Fibroblast of pulmonary artery (primary cell): Measurements from ENCODE around the gene GPX4.

ENCODE experiments used
- DNase-seq: peaks from one replicate; pipeline ENCODE4 v3.0.0-alpha.2; 2010; ENCODE audit warnings: low read depth
- H3K4me3 ChIP-seq: replicated peaks from 2 replicates; pipeline ENCODE4 v1.5.1; 2011; ENCODE audit warnings: low read depth, mild to moderate bottlenecking, control low read depth, low read length, moderate library complexity
- CTCF ChIP-seq: IDR thresholded peaks from 2 replicates; pipeline ENCODE4 v1.5.1; 2011; ENCODE audit warnings: mild to moderate bottlenecking, control low read depth, low read length, inconsistent platforms; ENCODE audit errors: missing control alignments

Gene GPX4

DNA sequence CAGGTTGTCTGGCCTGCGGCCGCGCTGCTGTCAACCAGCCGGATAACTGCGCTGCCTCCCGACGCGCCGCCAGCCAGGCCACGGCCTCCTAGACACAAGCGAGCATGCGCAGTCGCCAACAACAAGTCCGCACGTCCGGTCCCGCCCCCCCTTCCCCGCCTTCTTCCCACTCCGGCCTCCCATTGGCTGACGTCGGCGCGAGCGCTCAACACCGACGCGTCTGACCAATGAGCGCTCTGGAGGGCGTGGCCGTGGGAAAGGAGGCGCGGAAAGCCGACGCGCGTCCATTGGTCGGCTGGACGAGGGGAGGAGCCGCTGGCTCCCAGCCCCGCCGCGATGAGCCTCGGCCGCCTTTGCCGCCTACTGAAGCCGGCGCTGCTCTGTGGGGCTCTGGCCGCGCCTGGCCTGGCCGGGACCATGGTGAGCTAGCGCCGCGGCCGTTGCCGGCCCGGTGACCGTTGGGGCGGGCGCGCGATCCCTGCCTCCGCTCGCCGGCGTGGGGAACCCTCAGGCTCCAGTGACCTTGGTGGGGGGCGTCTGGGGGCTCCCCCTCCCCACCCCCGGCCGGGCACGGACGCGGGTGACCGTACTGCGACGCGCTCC is at the start of gene GPX4:
Gene GPX4, plus strand, starts transcription at position 287 of the 603 bp plus-strand sequence. Its CDS starts 50 bp downstream, at position 337.
- no peak for TF ChIP-seq CTCF
- H3K4me3 ChIP-seq, result peak within 1 kb of the TSS; percentile 71
- DNase-seq, result peak; percentile 100

- H3K4me3 ChIP-seq, result no peak overlapping the region
- no peak for TF ChIP-seq CTCF
- DNase-seq, result no peak
Measured at GRCh38 chr19:1054102-1055027, 49.4 kb upstream of the GPX4 start.

DNA sequence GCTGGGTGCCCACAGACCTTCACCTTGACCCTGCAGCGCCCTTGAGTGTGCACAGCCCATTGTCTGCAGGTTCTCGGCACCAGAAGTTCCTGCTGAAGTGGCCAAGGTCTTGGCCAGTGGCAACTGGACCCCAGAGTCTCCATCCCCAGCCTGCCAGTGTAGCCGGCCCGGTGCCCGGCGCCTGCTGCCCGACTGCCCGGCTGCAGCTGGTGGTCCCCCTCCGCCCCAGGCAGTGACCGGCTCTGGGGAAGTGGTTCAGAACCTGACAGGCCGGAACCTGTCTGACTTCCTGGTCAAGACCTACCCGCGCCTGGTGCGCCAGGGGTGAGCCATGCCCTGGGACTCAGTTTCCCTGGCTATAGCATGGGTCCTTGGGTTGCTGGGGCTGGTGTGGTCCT is 48.8 kb upstream of the GPX4 start:
- TF ChIP-seq CTCF, result no peak
- H3K4me3 ChIP-seq, result no peak overlapping the region
- no peak for DNase-seq

DNA sequence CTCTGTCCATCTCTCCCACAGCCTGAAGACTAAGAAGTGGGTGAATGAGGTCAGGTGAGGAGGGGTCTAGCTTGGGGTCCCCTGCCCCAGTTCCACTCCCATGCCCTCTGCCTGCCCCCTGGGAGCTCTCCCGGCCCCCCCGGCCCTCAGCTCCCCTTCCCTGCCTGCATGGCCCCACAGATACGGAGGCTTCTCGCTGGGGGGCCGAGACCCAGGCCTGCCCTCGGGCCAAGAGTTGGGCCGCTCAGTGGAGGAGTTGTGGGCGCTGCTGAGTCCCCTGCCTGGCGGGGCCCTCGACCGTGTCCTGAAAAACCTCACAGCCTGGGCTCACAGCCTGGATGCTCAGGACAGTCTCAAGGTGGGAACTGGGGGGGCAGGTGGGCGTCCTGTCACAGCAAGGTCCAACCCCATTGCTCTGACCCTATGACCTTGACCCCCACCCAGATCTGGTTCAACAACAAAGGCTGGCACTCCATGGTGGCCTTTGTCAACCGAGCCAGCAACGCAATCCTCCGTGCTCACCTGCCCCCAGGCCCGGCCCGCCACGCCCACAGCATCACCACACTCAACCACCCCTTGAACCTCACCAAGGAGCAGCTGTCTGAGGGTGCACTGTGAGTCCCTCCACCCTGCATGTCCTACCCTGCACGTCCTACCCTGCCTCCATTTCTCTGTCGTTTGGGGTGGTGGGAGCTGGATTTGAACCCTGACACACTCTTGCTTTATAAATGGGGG is 47.7 kb upstream of the GPX4 start:
- H3K4me3 ChIP-seq, result no peak overlapping the region
- TF ChIP-seq CTCF, result no peak
- DNase-seq, result no peak

GRCh38 chr19:1057176-1057855 is 46.5 kb upstream of the GPX4 start:
- H3K4me3 ChIP-seq, result no peak overlapping the region
- peak; percentile 74 for DNase-seq
- no peak for TF ChIP-seq CTCF

GRCh38 chr19:1058112-1058511 is 45.7 kb upstream of the GPX4 start:
- H3K4me3 ChIP-seq, result no peak overlapping the region
- TF ChIP-seq CTCF, result no peak
- no peak for DNase-seq
